ENCODE measurements around the gene TCHP. TPM values are rescaled to one million over a fixed set of nuclear protein-coding genes. Genes with fewer than 3 reads are reported as not detected.
"Not testable (repeated sequence)": the region's sequence is repeated elsewhere in the genome, so short reads cannot be mapped to it uniquely, and the experiment has no call there.

TCHP gene
- total RNA-seq, 1 experiment from 2014 or later: 3.6 TPM

GRCh38 chr12:109876406-109876805, 23.7 kb upstream of the TCHP start:
- Histone ChIP-seq H3K4me3 (no peak overlapping the region), H3K9me3 (no peaks in the 10 kb centered on the region), H3K36me3 (no peaks in the 10 kb centered on the region), H3K27me3 (no peaks in the 10 kb centered on the region)
- DNase-seq: no peak

GRCh38 chr12:109877504-109878246, 22.4 kb upstream of the TCHP start:
- no peak overlapping the region for H3K4me3 ChIP-seq

GRCh38 chr12:109878247-109878625, 21.8 kb upstream of the TCHP start:
- Histone ChIP-seq H3K27me3 (no peaks in the 10 kb centered on the region), H3K36me3 (no peaks in the 10 kb centered on the region), H3K4me3 (no peak overlapping the region), H3K9me3 (no peaks in the 10 kb centered on the region)
- DNase-seq: no peak

More at GRCh38 chr12:109877504-109878246, 22.4 kb upstream of the TCHP start:
- DNase-seq: no peak
- no peaks in the 10 kb centered on the region for H3K27me3 ChIP-seq
- no peaks in the 10 kb centered on the region for H3K9me3 ChIP-seq
- H3K36me3 ChIP-seq: no peaks in the 10 kb centered on the region

GRCh38 chr12:109878749-109879148, 21.3 kb upstream of the TCHP start:
- DNase-seq: no peak
- H3K9me3 ChIP-seq: no peaks in the 10 kb centered on the region
- no peaks in the 10 kb centered on the region for H3K27me3 ChIP-seq
- H3K4me3 ChIP-seq: no peak overlapping the region; the same call in 1 of the 2 replicates
- no peaks in the 10 kb centered on the region for H3K36me3 ChIP-seq

- Histone ChIP-seq H3K4me3 (peak overlapping the region; percentile 80), H3K9me3 (no peaks in the 10 kb centered on the region), H3K36me3 (no peaks in the 10 kb centered on the region), H3K27me3 (no peaks in the 10 kb centered on the region)
- no peak for DNase-seq
Measured at GRCh38 chr12:109879351-109880042, 20.6 kb upstream of the TCHP start.

GRCh38 chr12:109880043-109880931, 19.8 kb upstream of the TCHP start, which contains the start of gene GLTP:
Gene GLTP, minus strand, starts transcription at chr12:109880541. Its CDS starts 167 bp downstream, at chr12:109880374.
- H3K27me3 ChIP-seq: no peaks in the 10 kb centered on the region
- no peaks in the 10 kb centered on the region for H3K9me3 ChIP-seq
- H3K36me3 ChIP-seq: no peaks in the 10 kb centered on the region
- H3K4me3 ChIP-seq: peak within 1 kb of the TSS; percentile 80
- DNase-seq: peak; percentile 79

GRCh38 chr12:109880938-109881337, 19.1 kb upstream of the TCHP start:
- H3K27me3 ChIP-seq: no peaks in the 10 kb centered on the region
- no peaks in the 10 kb centered on the region for H3K36me3 ChIP-seq
- no peak for DNase-seq
- H3K4me3 ChIP-seq: peak overlapping the region; percentile 62
- H3K9me3 ChIP-seq: no peaks in the 10 kb centered on the region

- DNase-seq: no peak
- no peaks in the 10 kb centered on the region for H3K36me3 ChIP-seq
- H3K9me3 ChIP-seq: no peaks in the 10 kb centered on the region
- H3K27me3 ChIP-seq: no peaks in the 10 kb centered on the region
- H3K4me3 ChIP-seq: no peak overlapping the region
Measured at GRCh38 chr12:109881752-109882151, 18.3 kb upstream of the TCHP start.

GRCh38 chr12:109883461-109883860, 16.6 kb upstream of the TCHP start:
- Histone ChIP-seq H3K4me3 (no peak overlapping the region), H3K9me3 (no peaks in the 10 kb centered on the region), H3K27me3 (no peaks in the 10 kb centered on the region), H3K36me3 (no peaks in the 10 kb centered on the region)
- no peak for DNase-seq

- Histone ChIP-seq H3K4me3 (no peak overlapping the region), H3K27me3 (no peaks in the 10 kb centered on the region), H3K36me3 (no peaks in the 10 kb centered on the region), H3K9me3 (no peaks in the 10 kb centered on the region)
- no peak for DNase-seq
Measured at GRCh38 chr12:109885616-109886015, 14.5 kb upstream of the TCHP start.

- Histone ChIP-seq H3K36me3 (no peaks in the 10 kb centered on the region), H3K27me3 (no peaks in the 10 kb centered on the region), H3K4me3 (no peak overlapping the region), H3K9me3 (no peaks in the 10 kb centered on the region)
- DNase-seq: peak; percentile 74
Measured at GRCh38 chr12:109888179-109889020, 11.7 kb upstream of the TCHP start.

GRCh38 chr12:109890620-109891170, 9.4 kb upstream of the TCHP start:
- Histone ChIP-seq H3K27me3 (no peaks in the 10 kb centered on the region), H3K36me3 (no peaks in the 10 kb centered on the region), H3K4me3 (no peak overlapping the region), H3K9me3 (no peaks in the 10 kb centered on the region)
- DNase-seq: no peak

- DNase-seq, H3K4me3 ChIP-seq, H3K27me3 ChIP-seq, H3K9me3 ChIP-seq, H3K36me3 ChIP-seq: not testable (repeated sequence)
Measured at GRCh38 chr12:109891731-109892130, 8.3 kb upstream of the TCHP start.

- no peak overlapping the region for H3K4me3 ChIP-seq
- no peaks in the 10 kb centered on the region for H3K27me3 ChIP-seq
- H3K36me3 ChIP-seq: no peaks in the 10 kb centered on the region
- DNase-seq: no peak
- no peaks in the 10 kb centered on the region for H3K9me3 ChIP-seq
Measured at GRCh38 chr12:109892165-109892715, 7.8 kb upstream of the TCHP start.

GRCh38 chr12:109892748-109893147, 7.3 kb upstream of the TCHP start:
- no peaks in the 10 kb centered on the region for H3K27me3 ChIP-seq
- no peak overlapping the region for H3K4me3 ChIP-seq
- no peak for DNase-seq
- no peaks in the 10 kb centered on the region for H3K9me3 ChIP-seq
- no peaks in the 10 kb centered on the region for H3K36me3 ChIP-seq

Measured in MG63 (cell line).